Natural killer cell (primary cell): ENCODE measurements around the gene TTLL11. TPM values are rescaled to one million over a fixed set of nuclear protein-coding genes. Genes with fewer than 3 reads are reported as not detected.

Experiments used
- ATAC-seq, 3 donors: fragments of 150-1000 bp in 2 of 3; fragments of 200-7000 bp in 1 of 3; cut with Tn5 transposase; 1 replicate in 1 of 3; 2 replicates in 2 of 3; pipeline ENCODE4 v1.10.0; 2021; ENCODE audit warnings: mild to moderate bottlenecking in 2 of 3, moderate library complexity in 2 of 3
- DNase-seq, 2 donors: peaks; one replicate each; pipeline versions ENCODE4 v3.0.0 to v3.0.0-alpha.2; 2013 to 2021; ENCODE audit warnings: mixed read lengths in 1 of 2
- H3K27ac ChIP-seq: one replicate; pipeline ENCODE4 v1.5.1; 2013; ENCODE audit warnings: mild to moderate bottlenecking, low read length
- H3K27me3 ChIP-seq: one replicate; pipeline ENCODE4 v1.6.1; 2013; ENCODE audit warnings: low read length; ENCODE audit not compliant: control insufficient read depth, insufficient read depth
- H3K36me3 ChIP-seq: one replicate; pipeline ENCODE4 v1.6.1; 2013; ENCODE audit warnings: low read length; ENCODE audit not compliant: control insufficient read depth, insufficient read depth
- H3K4me1 ChIP-seq: one replicate; pipeline ENCODE4 v1.6.1; 2013; ENCODE audit warnings: low read length; ENCODE audit not compliant: control insufficient read depth, insufficient read depth
- H3K4me3 ChIP-seq: one replicate; pipeline ENCODE4 v1.5.1; 2013; ENCODE audit warnings: low read length
- H3K9me3 ChIP-seq: one replicate; pipeline ENCODE4 v1.6.1; 2013; ENCODE audit warnings: low read length; ENCODE audit not compliant: control insufficient read depth, insufficient read depth
- H3K27ac Mint-ChIP-seq, 2 donors: one replicate each; pipeline ENCODE4 v1.8.0; 2022; ENCODE audit warnings: mild to moderate bottlenecking in 2 of 2, mixed read lengths in 2 of 2, moderate library complexity in 1 of 2
- H3K27me3 Mint-ChIP-seq, 2 donors: one replicate each; pipeline ENCODE4 v1.8.0; 2022; ENCODE audit warnings: low read depth in 2 of 2, mixed read lengths in 2 of 2
- H3K36me3 Mint-ChIP-seq: one replicate; pipeline ENCODE4 v1.8.0; 2022; ENCODE audit warnings: mixed read lengths
- H3K4me1 Mint-ChIP-seq, 2 donors: one replicate each; pipeline ENCODE4 v1.8.0; 2022; ENCODE audit warnings: mixed read lengths in 2 of 2
- H3K4me3 Mint-ChIP-seq: one replicate; pipeline ENCODE4 v1.8.0; 2022; ENCODE audit warnings: mild to moderate bottlenecking, moderate library complexity, mixed read lengths
- H3K9me3 Mint-ChIP-seq, 2 donors: one replicate each; pipeline ENCODE4 v1.8.0; 2022; ENCODE audit warnings: mixed read lengths in 2 of 2
- WGBS: methylation state at CpG from one replicate; pipeline ENCODE4 v1.1.7; 2013; ENCODE audit warnings: missing lambda C conversion rate; ENCODE audit not compliant: insufficient coverage; 5-methylcytosine and 5-hydroxymethylcytosine counted together
- intact Hi-C: fragments of 100-400 bp; cut with micrococcal nuclease; formaldehyde crosslinking; loops from one replicate; pipeline ENCODE4 v1.14.2; 2022
- total RNA-seq, 4 donors: library from RNA; stranded (reverse); fragments of 120-200 nt in 1 of 4; gene quantifications; one replicate each; pipeline versions ENCODE4 v1.2.3 to v1.2.4, GENCODE V29; 2013 to 2022
- TF ChIP-seq, protein P1 (sequence below): fragments of 200-600 bp; IDR thresholded peaks from one replicate; pipeline ENCODE4 v1.8.0; 2022; ENCODE audit warnings: antibody characterized with exemption

TTLL11 gene
- total RNA-seq, 3 donors from 2014 or later (not counting 1 experiment from before 2014, with no cell fraction given), result 3.4 to 4.6 (median 3.6) TPM

DNA sequence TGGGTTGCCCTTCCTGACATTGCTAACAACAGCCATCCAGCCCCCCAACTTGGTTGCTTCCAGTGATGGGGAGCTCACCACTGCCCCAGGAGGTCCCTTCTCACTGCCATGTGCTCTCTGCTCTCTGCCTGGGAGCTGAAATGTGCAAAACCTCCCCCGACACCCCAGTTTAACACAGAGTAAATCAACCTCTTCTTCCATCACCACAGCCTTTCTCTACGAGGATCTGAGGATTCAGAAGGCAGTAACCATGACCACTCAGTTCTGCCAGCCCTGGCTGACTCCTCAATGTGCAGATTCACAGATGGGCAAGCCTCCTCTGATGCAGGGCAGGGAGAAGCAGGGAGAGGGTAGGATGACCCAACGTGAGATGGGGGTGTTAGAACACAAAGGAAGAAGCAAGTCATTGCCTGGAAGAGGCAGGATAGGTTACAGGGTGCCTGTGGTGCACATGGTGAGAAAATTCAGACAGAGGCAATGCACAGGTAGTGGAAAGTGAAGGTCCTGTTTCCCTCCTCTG is 256.7 kb downstream of the TTLL11 start:
- no peaks in the 10 kb centered on the region for H3K36me3 Mint-ChIP-seq
- ATAC-seq, result no peak

DNA sequence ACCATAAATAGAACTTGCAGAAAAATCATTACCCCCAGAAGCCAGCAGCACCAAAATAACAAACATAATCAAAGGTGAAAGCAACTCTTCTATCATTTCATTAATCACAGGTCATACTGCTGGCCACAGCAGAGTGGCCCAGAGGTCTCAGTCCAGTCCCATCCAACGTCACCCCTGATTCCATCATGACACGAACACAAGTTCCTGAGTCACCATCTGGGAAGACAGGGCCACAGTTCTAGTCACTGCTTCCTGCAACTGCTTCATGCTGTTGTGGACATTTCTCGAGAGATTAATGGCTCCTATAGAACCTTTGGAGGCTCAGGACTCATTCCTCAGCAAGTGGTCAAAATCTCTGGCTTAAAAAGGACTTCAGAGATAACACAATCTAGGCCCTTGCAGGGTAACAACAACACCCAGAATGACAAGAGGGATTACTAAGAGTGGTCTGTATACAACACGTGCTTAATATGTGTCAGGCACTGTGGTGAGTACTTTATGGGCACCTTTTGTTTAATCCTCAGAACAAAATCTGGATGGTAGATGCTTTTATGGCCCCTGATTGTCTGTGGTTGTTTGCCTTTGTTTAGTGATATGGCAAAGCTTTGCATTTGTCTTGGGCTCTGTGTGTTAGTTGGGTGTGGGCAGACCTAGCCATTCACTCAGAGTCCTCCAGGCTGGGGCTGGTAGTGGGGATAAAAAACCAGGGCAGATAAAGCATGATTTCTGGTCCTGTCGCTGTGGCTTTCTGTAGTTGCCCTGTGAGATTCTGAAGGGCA is 257.3 kb downstream of the TTLL11 start:
- ATAC-seq, result no peak
- intact Hi-C loops, result no loop called here
- Mint-ChIP-seq H3K36me3 (no peaks in the 10 kb centered on the region), H3K27ac (no peak overlapping the region), H3K4me1 (no peaks in the 10 kb centered on the region), H3K9me3 (no peaks in the 10 kb centered on the region), H3K4me3 (no peak overlapping the region), H3K27me3 (no peaks in the 10 kb centered on the region)
- Histone ChIP-seq H3K27me3 (no peaks in the 10 kb centered on the region), H3K9me3 (no peaks in the 10 kb centered on the region), H3K4me1 (no peaks in the 10 kb centered on the region), H3K4me3 (no peak overlapping the region), H3K36me3 (no peaks in the 10 kb centered on the region), H3K27ac (no peak overlapping the region)
- 89% methylated on average over 5 of the region's 5 CpGs for whole genome bisulfite sequencing
- no peak for DNase-seq
- TF ChIP-seq, protein P1, sequence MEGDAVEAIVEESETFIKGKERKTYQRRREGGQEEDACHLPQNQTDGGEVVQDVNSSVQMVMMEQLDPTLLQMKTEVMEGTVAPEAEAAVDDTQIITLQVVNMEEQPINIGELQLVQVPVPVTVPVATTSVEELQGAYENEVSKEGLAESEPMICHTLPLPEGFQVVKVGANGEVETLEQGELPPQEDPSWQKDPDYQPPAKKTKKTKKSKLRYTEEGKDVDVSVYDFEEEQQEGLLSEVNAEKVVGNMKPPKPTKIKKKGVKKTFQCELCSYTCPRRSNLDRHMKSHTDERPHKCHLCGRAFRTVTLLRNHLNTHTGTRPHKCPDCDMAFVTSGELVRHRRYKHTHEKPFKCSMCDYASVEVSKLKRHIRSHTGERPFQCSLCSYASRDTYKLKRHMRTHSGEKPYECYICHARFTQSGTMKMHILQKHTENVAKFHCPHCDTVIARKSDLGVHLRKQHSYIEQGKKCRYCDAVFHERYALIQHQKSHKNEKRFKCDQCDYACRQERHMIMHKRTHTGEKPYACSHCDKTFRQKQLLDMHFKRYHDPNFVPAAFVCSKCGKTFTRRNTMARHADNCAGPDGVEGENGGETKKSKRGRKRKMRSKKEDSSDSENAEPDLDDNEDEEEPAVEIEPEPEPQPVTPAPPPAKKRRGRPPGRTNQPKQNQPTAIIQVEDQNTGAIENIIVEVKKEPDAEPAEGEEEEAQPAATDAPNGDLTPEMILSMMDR, result no peak

More for the DNA sequence above, 256.7 kb downstream of the TTLL11 start:
- no peaks in the 10 kb centered on the region for H3K9me3 Mint-ChIP-seq
- no peak overlapping the region for H3K4me3 ChIP-seq
- DNase-seq, result no peak
- H3K27me3 Mint-ChIP-seq, result no peaks in the 10 kb centered on the region
- TF ChIP-seq, protein P1, result no peak
- no peak overlapping the region for H3K27ac ChIP-seq
- H3K27me3 ChIP-seq, result no peaks in the 10 kb centered on the region
- no peak overlapping the region for H3K27ac Mint-ChIP-seq
- no peaks in the 10 kb centered on the region for H3K36me3 ChIP-seq
- WGBS, result 82% methylated on average over 3 of the region's 3 CpGs
- H3K9me3 ChIP-seq, result no peaks in the 10 kb centered on the region
- no peaks in the 10 kb centered on the region for H3K4me1 ChIP-seq
- intact Hi-C loops, result no loop called here
- H3K4me3 Mint-ChIP-seq, result no peak overlapping the region
- H3K4me1 Mint-ChIP-seq, result no peaks in the 10 kb centered on the region

DNA sequence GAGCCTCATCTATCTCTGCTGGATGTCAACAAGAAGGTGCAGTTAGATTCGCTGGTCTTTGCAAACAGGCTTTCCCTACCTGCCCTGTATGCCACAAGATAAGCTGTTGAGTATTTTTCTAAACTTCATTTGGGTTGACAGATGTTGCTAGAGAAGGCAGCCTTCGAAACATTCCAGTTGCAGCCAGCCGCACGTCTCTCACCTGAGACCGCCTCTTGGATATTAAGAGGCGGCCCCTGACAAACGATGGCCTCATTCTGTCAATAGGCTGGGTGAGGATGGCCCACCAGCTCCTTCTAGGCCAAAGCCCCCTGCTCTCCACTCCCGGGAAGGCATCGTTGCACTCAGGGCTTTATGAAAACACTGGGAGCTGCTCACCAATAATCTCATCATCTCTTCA is 260.0 kb downstream of the TTLL11 start:
- DNase-seq (no peak), ATAC-seq (no peak)
- TF ChIP-seq, protein P1, result no peak
- Mint-ChIP-seq H3K9me3 (no peaks in the 10 kb centered on the region), H3K4me3 (no peak overlapping the region), H3K27ac (no peak overlapping the region), H3K36me3 (no peaks in the 10 kb centered on the region), H3K4me1 (no peaks in the 10 kb centered on the region), H3K27me3 (no peaks in the 10 kb centered on the region)
- no peak overlapping the region for H3K27ac ChIP-seq
- H3K27me3 ChIP-seq, result no peaks in the 10 kb centered on the region
- H3K36me3 ChIP-seq, result no peaks in the 10 kb centered on the region
- no peaks in the 10 kb centered on the region for H3K9me3 ChIP-seq
- no peak overlapping the region for H3K4me3 ChIP-seq
- 96% methylated on average over 9 of the region's 9 CpGs for WGBS
- intact Hi-C loops, result no loop called here
- H3K4me1 ChIP-seq, result no peaks in the 10 kb centered on the region
